COLO668 (cell line): ENCODE data around the gene VAV2.
"Not testable (repeated sequence)": the region's sequence is repeated elsewhere in the genome, so short reads cannot be mapped to it uniquely, and the experiment has no call there.

ENCODE experiments used
- DNase-seq: peaks from one replicate; lab custom pipeline; 2025; ENCODE audit not compliant: unreplicated experiment; lab: John Stamatoyannopoulos, UW

VAV2 gene

DNA sequence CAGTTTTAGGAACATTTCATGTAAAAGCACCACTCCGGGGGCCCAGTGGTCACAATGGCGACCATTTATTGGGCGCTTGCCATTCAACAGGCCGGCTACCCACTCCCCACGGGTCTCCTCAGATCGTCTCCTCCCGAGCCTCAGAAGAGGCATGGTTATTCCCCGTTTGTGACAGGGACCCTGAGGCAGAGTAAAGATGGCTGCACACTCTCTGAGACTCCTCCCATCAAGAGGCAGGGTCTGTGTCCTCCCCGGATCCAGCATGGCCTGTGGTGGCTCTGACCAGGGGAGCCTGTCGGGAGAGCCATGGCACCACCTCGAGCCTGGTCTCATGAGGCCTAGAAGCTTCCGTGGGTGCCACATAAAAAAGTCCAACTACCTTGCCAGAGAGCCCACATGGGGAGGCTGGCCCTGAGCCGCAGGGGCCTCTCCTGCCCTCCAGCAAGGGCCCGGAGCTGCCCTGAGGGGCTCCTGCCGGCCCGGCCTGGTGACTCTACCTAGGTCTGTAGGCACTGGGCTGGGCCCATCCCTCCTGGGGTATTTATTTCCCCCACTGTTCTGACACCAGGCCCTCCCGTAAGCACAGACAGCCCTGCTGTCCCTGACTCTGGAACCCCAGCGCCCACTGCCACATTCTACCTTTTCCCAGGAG is 90.8 kb downstream of the VAV2 start:
- DNase-seq, result no peak

DNA sequence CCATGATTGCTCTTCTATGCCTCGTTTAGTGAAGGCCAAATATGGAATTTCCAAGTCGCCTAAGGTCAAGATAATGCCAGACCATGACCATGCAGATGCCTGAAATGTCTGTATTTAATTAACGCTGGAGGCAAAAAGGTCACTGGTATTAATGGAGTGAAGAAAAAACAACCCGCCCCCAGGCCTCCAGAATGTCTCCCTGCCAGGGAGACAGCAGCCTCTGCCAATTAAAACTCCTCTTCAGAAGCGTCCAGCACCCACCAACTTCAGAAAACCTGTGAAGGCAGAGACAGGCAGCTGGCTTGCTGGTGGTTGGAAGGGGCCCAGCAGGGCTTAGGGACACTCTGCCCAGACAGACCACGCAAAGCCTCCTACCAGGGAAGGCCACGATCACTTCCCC is 94.4 kb downstream of the VAV2 start:
- no peak for DNase-seq

- DNase-seq, result not testable (repeated sequence)
Measured at GRCh38 chr9:133896007-133896406, 96.1 kb downstream of the VAV2 start.

DNA sequence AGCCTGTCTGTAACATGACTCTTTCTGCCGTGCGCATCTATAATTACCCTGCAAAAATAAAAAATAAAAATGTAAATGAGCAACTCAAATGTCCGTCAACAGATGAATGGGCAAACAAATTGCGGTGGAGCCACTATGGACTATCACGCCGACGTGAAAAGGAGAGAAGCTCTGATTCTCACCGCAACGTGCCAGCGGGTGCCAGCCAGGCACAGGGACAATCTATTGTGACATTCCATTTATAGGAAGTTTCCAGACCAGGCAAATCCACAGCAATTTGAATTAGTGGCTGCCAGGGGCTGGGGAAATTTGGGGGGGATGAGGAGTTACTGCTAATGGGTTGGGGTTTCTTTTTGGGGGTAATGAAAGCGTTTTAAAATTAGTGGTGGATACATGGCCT is 96.8 kb downstream of the VAV2 start:
- DNase-seq, result no peak

- no peak for DNase-seq
Measured at GRCh38 chr9:133894377-133895321, 97.5 kb downstream of the VAV2 start.

- no peak for DNase-seq
Measured at GRCh38 chr9:133893191-133893994, 98.7 kb downstream of the VAV2 start.

DNA sequence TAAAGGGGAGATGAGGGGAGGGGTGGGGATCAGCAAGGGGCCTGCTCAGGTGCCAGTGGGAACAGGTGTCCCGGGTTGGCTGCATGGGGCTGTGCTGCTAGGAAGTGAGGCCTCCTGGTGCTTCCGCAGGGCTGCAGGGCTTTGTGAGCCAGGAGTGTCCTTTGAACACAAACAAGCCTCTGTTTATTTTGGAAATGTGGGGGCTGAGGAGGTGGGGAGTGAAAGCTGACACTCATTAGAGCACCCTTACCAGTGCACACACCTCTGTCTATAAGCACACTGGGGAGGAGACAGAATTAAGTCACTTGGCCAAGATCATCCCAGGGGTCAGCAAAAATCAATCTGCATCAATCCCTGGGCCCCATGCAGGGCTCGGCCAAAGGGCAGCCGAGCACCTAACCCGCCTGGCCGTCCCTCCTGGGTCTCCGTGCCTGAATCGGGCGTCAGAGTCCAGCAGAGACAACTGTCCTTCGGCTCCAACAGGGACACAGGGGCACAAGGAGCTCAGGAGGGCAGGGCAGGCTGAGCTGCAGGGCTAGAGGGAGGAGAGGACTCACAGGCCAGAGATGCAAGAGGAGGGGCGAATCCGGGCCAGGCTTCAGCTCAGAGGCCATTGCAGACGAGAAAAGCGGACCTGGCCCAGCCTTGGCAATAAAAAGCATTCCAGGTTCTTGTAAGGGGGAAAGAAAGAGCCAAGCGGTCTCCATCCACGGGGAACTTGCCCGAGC is 99.8 kb downstream of the VAV2 start:
- peak; percentile 90 for DNase-seq

DNA sequence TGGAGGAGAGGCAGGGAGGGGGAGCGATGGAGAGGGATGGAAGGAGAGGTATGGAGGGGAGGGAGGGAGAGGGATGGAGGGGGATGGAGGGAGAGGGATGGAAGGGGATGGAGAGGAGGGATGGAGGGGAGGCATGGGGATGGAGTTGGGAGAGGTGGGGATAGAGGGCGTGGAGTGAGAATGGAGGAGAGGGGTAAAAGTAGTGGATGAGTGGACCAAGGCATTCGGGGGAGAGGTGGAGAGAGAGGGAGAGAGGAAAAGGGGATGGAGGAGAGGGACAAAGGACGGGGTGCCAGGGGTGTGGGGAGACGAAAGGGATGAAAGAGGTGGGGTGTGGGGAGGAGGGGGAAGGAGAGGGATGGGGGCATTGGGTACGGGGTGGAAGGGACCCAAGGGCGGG is 100.4 kb downstream of the VAV2 start:
- no peak for DNase-seq

DNA sequence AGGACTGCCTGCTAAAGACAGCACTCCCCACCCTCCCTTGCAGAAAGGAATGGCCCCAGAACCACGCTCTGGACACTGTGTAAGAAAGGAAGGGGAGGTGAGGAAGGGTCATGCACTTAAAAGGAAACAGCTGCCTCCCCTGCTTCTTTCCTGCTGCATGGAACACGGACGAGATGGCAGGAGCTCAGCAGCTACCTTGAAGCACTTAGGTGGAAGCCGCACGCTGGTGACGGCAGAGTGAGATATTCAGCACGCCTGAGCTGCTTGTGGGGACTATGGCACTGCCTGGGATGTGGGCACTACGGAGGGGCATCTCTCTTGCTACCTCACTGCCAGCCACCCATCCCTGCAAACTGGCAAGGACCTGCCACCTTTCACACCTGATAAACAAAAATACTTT is 101.5 kb downstream of the VAV2 start:
- DNase-seq, result no peak

DNA sequence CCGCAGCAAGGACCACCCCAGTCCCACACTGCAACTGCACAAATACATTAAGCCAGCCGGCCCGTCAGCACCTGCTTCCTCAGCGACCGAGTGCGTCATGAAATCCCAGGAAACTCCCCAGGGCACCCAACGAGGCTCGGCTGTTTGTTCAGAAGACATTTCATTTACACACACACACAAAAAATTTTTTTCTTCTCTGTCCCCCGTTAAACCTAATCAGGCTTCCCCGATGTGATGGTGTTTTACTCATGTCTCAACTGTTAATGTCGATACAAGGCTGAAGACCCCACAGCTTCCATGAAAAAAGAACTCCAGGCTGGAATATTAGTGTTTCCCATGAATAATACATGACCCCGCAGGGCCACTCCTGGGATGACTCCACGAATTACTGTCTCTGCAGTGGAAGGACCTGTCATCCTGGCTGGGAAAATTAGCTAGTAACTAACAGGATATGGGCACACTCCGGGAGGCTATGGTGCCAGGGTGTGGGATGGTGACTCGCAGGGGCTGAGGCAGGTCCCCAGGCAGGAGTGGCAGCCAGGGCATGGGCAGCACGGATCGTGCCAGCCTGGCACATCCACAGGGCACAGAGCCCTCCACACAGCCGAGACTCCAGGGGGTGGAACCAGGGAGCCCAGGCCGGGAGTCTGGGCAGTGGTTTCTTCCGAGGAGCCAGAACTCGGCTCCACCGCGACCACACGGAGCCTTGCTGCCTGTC is 102.4 kb downstream of the VAV2 start:
- peak; percentile 88 for DNase-seq

GRCh38 chr9:133888809-133889491 is 103.2 kb downstream of the VAV2 start:
- DNase-seq, result peak; percentile 65

- DNase-seq, result peak; percentile 91
Measured at GRCh38 chr9:133888048-133888808, 103.9 kb downstream of the VAV2 start.

- DNase-seq, result peak; percentile 47
Measured at GRCh38 chr9:133887540-133888047, 104.5 kb downstream of the VAV2 start.

GRCh38 chr9:133886563-133887501 is 105.3 kb downstream of the VAV2 start:
- DNase-seq, result peak; percentile 74

DNA sequence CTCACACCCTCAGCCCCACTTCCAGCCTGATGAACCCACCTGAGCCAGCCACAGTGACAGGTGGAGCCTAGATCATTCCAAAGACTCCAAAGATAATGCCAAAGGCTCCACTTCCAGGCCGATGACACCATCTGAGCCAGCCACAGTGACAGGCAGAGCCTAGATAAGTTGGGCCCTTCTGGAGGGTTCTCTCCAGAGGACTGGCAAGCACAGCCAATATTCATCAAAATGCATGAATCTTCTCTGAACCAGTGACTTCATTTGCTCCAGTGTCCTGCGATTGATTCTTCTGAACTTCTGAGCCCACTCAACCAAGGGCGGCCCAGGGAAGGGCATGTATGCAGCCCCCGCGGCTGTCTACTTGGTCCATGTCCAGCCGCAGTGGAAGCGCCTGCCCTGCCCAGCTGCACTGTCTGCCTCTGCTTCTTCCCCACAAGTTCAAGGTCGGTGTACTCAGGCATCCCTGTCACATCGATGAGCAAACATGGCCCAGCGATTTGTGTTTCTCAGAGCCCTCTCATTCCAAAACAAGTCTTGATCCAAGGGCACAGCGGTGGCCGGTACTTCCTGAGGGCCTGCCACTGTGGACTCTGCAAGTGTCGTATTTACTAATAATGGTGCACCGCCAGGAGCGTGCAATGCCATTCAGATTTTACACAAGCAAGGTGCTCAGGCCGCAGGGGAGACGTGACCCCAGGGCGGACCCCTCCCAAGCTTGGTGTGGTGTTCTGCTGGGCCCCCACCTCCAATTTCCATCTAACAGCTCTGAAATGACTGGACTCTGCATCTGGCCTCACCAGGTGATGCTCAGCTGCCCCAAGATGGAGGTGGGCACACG is 107.0 kb downstream of the VAV2 start:
- no peak for DNase-seq

DNA sequence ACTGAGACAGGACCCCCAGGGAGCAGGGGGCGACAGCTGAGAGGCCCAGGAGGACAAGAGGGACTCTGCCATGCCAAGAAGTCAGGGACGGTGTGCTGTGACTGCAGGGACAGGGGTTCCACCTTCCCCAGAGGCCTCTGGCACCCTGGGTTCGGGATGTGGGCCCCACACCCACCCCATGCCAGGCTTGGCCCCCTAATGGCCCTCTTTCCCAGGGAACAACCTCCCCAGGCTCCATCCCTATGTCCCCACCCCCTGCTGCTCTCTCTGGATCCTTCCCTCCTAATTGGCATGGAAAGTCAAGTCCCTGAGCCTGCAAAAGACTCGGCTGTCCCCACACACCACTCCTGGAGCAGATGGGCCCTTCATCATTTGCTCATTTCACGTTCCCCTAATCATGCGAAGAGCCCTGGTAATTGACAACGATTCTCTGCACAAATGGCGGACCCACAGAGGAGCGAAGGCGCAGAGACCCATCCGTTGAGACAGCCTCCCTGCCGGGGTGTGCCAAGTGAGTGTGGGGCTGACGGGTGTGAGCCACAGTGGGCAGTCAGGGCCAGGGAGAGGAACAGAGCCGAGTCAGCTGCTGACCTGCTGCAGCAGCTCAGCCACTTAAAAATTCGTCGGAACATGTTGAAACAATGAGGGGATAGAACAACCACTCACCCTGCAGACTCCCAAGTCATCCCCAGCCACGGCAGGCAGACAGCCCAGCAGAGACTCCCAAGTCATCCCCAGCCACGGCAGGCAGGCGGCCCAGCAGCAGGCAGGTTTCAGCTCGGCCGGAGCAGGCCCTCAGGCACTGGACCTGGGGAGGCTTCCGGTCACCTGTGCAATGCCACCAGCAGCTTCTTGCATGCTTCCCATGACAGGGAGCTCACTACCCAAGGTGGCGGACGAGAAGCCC is 109.0 kb downstream of the VAV2 start:
- DNase-seq, result no peak
